ENCODE results near the gene ANKEF1. TPM values are rescaled to one million over a fixed set of nuclear protein-coding genes. Genes with fewer than 3 reads are reported as not detected.
A peak's percentile ranks its signal among the peaks of the same experiment; 100 is the strongest.

The ANKEF1 gene
- 3.7 and 3.9 TPM in 2 replicates for total RNA-seq (2022)
- Bru-seq, nascent RNA: percentile 56 among the genes with signal in this experiment
- percentile 60 among the genes with signal in this experiment for BruChase-seq, experiment 1, labeled RNA remaining after a 2-hour chase
- BruChase-seq, experiment 2, labeled RNA remaining after a 6-hour chase: percentile 58 among the genes with signal in this experiment
- long read RNA-seq, full-length matches to known transcripts: 1 of 9 reads
- long read RNA-seq, partial matches to known transcripts: 8 of 9 reads
- long read RNA-seq, other reads (novel, unspliced or antisense): 0 of 9 reads

- POLR2A ChIA-PET: interaction anchor here (0.6 kb wide), 2 partner anchors 157 to 1090 kb away, joined by 4 read pairs; no protein-coding TSS in a partner anchor
- Histone ChIP-seq H3K4me3 (ENCODE audit: low read depth, low read length) (peak within 1 kb of the TSS; percentile 72), H3K9me3 (no peaks in the 10 kb centered on the region), H3K36me3 (ENCODE audit: control insufficient read depth, insufficient read depth, low read length) (no peaks in the 10 kb centered on the region), H3K4me1 (peaks cover 12% of the 10 kb centered on the region), H3K27me3 (replicated peaks; ENCODE audit: control insufficient read depth, insufficient read depth, low read length) (no peaks in the 10 kb centered on the region)
- no peaks in the 10 kb centered on the region for H3K36me3 Mint-ChIP-seq (ENCODE audit: insufficient read depth, unreplicated experiment)
- BruUV-seq (replicated peaks): TSS peak; percentile 57
- no peaks in the 10 kb centered on the region for H3K9me3 Mint-ChIP-seq (ENCODE audit: unreplicated experiment)
- H3K4me3 Mint-ChIP-seq (ENCODE audit: unreplicated experiment): peak within 1 kb of the TSS; percentile 71
- peak; percentile 90 to 94 for DNase-seq
- CTCF ChIA-PET: interaction anchor here (0.6 to 1.2 kb wide), 6 partner anchors 12 to 425 kb away, joined by 3 to 11 read pairs (median 4); no protein-coding TSS in a partner anchor
- H3K4me1 Mint-ChIP-seq (ENCODE audit: low read depth, unreplicated experiment): no peaks in the 10 kb centered on the region
- H3K27me3 Mint-ChIP-seq (ENCODE audit: insufficient read depth, unreplicated experiment): peaks cover 2% of the 10 kb centered on the region
- H3K27ac Mint-ChIP-seq (ENCODE audit: unreplicated experiment): no peak within 1 kb of the TSS
- no peak for TF ChIP-seq CTCF (IDR thresholded peaks at IDR 0.05; ENCODE audit: insufficient read depth in 1 of 2, low read depth in 1 of 2, low read length in 1 of 2, severe bottlenecking in 1 of 2, unreplicated experiment in 1 of 2)
- intact Hi-C loops (cut with micrococcal nuclease; ENCODE audit: unreplicated experiment): loop anchor here (10.0 kb wide), 1 partner anchor 400 kb away; the partner anchor contains the start of genes MKKS and SLX4IP
These were observed at the start of gene ANKEF1 for GRCh38 chr20:10034717-10035571. Gene ANKEF1, plus strand, starts transcription at chr20:10034987. Its CDS starts 3,315 bp downstream, at chr20:10038302.

- CTCF ChIA-PET: no interaction called here
These were observed 49.5 kb upstream of the ANKEF1 start for GRCh38 chr20:9985281-9985680.

More at GRCh38 chr20:9985281-9985680, 49.5 kb upstream of the ANKEF1 start:
- no peaks in the 10 kb centered on the region for H3K9me3 Mint-ChIP-seq (ENCODE audit: unreplicated experiment)
- no peaks in the 10 kb centered on the region for H3K36me3 ChIP-seq (ENCODE audit: control insufficient read depth, insufficient read depth, low read length)
- POLR2A ChIA-PET: no interaction called here
- no peaks in the 10 kb centered on the region for H3K36me3 Mint-ChIP-seq (ENCODE audit: insufficient read depth, unreplicated experiment)
- peaks cover 11% of the 10 kb centered on the region for H3K27me3 Mint-ChIP-seq (ENCODE audit: insufficient read depth, unreplicated experiment)
- H3K27me3 ChIP-seq (replicated peaks; ENCODE audit: control insufficient read depth, insufficient read depth, low read length): no peaks in the 10 kb centered on the region; the same call in 1 of the 2 replicates
- intact Hi-C loops (cut with micrococcal nuclease; ENCODE audit: unreplicated experiment): no loop called here
- H3K4me1 ChIP-seq: no peaks in the 10 kb centered on the region
- BruUV-seq (replicated peaks): no TSS peak
- H3K27ac Mint-ChIP-seq (ENCODE audit: unreplicated experiment): no peak overlapping the region
- no peaks in the 10 kb centered on the region for H3K4me1 Mint-ChIP-seq (ENCODE audit: low read depth, unreplicated experiment)
- no peaks in the 10 kb centered on the region for H3K9me3 ChIP-seq
- no peak for TF ChIP-seq CTCF (IDR thresholded peaks at IDR 0.05; ENCODE audit: insufficient read depth in 1 of 2, low read depth in 1 of 2, low read length in 1 of 2, severe bottlenecking in 1 of 2, unreplicated experiment in 1 of 2)
- no peak overlapping the region for H3K4me3 ChIP-seq (ENCODE audit: low read depth, low read length)
- no peak overlapping the region for H3K4me3 Mint-ChIP-seq (ENCODE audit: unreplicated experiment)
- DNase-seq: no peak
